PC-3 (cell line): Measurements from ENCODE around the gene PRDM12. TPM values are rescaled to one million over a fixed set of nuclear protein-coding genes. Genes with fewer than 3 reads are reported as not detected.
A peak's percentile ranks its signal among the peaks of the same experiment; 100 is the strongest.

Experiments
- ATAC-seq: fragments of 200-7000 bp; cut with Tn5 transposase; 2 replicates; pipeline ENCODE4 v1.9.1; 2020; ENCODE audit warnings: mild to moderate bottlenecking, moderate library complexity
- BruUV-seq: library from RNA; stranded (reverse); fragments of 400-500 nt; replicated peaks from 2 replicates; lab custom pipeline; 2021; lab: Mats Ljungman, UMichigan
- CTCF ChIA-PET: fragments of 300-600 bp; sonication (Branson Sonifier 250); formaldehyde crosslinking; loops from one replicate; lab custom pipeline; 2022; ENCODE audit warnings: antibody characterized with exemption; lab: Charles Lee
- POLR2A ChIA-PET: fragments of 300-600 bp; sonication (Branson Sonifier 250); formaldehyde crosslinking; loops from one replicate; lab custom pipeline; 2022; ENCODE audit warnings: antibody characterized with exemption; ENCODE audit not compliant: unreplicated experiment; lab: Charles Lee
- DNase-seq: peaks from one replicate; pipeline ENCODE4 v3.0.0-alpha.2; 2015
- H2AFZ ChIP-seq: fragments of 300-600 bp; sonication (generic); 2 replicates; pipeline ENCODE4 v1.6.0; 2016; ENCODE audit warnings: antibody characterized with exemption, low read length
- H3F3A ChIP-seq: fragments of 300-600 bp; sonication (generic); one replicate; pipeline ENCODE4 v1.6.0; 2017; ENCODE audit warnings: antibody characterized with exemption, low read length, control low read depth, mild to moderate bottlenecking; ENCODE audit not compliant: unreplicated experiment
- H3K27ac ChIP-seq: fragments of 300-600 bp; sonication (generic); 2 replicates; pipeline ENCODE4 v1.5.1; 2016; ENCODE audit warnings: mild to moderate bottlenecking, low read length
- H3K27me3 ChIP-seq: fragments of 300-600 bp; sonication (generic); 2 replicates; pipeline ENCODE4 v1.6.1; 2016; ENCODE audit warnings: low read length, mixed read lengths
- H3K36me3 ChIP-seq: fragments of 300-600 bp; sonication (generic); 2 replicates; pipeline ENCODE4 v1.6.1; 2016; ENCODE audit warnings: low read depth, mixed run types, low read length, mixed read lengths
- H3K4me1 ChIP-seq: fragments of 300-600 bp; sonication (generic); 2 replicates; pipeline ENCODE4 v1.5.1; 2016; ENCODE audit warnings: low read length; ENCODE audit not compliant: insufficient read depth
- H3K4me2 ChIP-seq: fragments of 300-600 bp; sonication (generic); 2 replicates; pipeline ENCODE4 v1.6.0; 2016; ENCODE audit warnings: low read length
- H3K4me3 ChIP-seq: fragments of 300-600 bp; sonication (generic); 2 replicates; pipeline ENCODE4 v1.5.1; 2016; ENCODE audit warnings: mild to moderate bottlenecking, low read length, mixed read lengths
- H3K79me2 ChIP-seq: fragments of 300-600 bp; sonication (generic); 2 replicates; pipeline ENCODE4 v1.6.1; 2017; ENCODE audit warnings: low read length, mixed read lengths
- H3K9ac ChIP-seq: fragments of 300-600 bp; sonication (generic); 2 replicates; pipeline ENCODE4 v1.6.0; 2016; ENCODE audit warnings: mild to moderate bottlenecking, low read length
- H3K9me2 ChIP-seq: fragments of 300-600 bp; sonication (generic); replicated peaks from 2 replicates; pipeline ENCODE4 v1.6.1; 2016; ENCODE audit warnings: mixed run types, low read length, mixed read lengths
- H3K9me3 ChIP-seq: fragments of 300-600 bp; sonication (generic); 2 replicates; pipeline ENCODE4 v1.6.1; 2016; ENCODE audit warnings: low read length, mixed read lengths
- H4K20me1 ChIP-seq: fragments of 300-600 bp; sonication (generic); 2 replicates; pipeline ENCODE4 v1.6.1; 2016; ENCODE audit warnings: low read length, mixed read lengths
- CTCF ChIP-seq: fragments of 300-600 bp; sonication (generic); conservative IDR thresholded peaks from 2 replicates; pipeline ENCODE4 v1.5.1; 2017; ENCODE audit warnings: antibody characterized with exemption, low read depth, mild to moderate bottlenecking, low read length
- EZH2 ChIP-seq: fragments of 300-600 bp; sonication (generic); IDR thresholded peaks from one replicate; pipeline ENCODE4 v1.6.1; 2017; ENCODE audit warnings: antibody characterized with exemption, mild to moderate bottlenecking, low read length; ENCODE audit not compliant: unreplicated experiment
- EZH2phosphoT487 ChIP-seq: fragments of 300-600 bp; sonication (generic); IDR thresholded peaks from 2 replicates; pipeline ENCODE4 v1.6.1; 2018; ENCODE audit warnings: mild to moderate bottlenecking, antibody characterized with exemption, low read length, borderline replicate concordance
- intact Hi-C: fragments of 100-400 bp; cut with micrococcal nuclease; formaldehyde crosslinking; loops from 2 replicates; pipeline ENCODE4 v1.9.0; 2023
- total RNA-seq: library from RNA; depleted of rRNA; stranded (reverse); fragments of >200 nt; gene quantifications from 2 replicates; pipeline ENCODE4 v1.2.3, GENCODE V29; 2014

The PRDM12 gene
- total RNA-seq, 1 experiment from 2014 or later, result not detected

- 0 out of 2 replicates have a peak, but pooled peaks cover 5% of the 10 kb centered on the region for H4K20me1 ChIP-seq
- TF ChIP-seq CTCF (no peak), EZH2phosphoT487 (no peak), EZH2 (no peak)
- ATAC-seq, result peak; percentile 94
- H3K27ac ChIP-seq, result peak overlapping the region; percentile 82
- no peaks in the 10 kb centered on the region for H3K9me3 ChIP-seq
- BruUV-seq, result no TSS peak
- POLR2A ChIA-PET, result no interaction called here
- CTCF ChIA-PET, result no interaction called here
- peak overlapping the region; percentile 89 for H3K4me2 ChIP-seq
- intact Hi-C loops, result no loop called here
- no peaks in the 10 kb centered on the region for H3K27me3 ChIP-seq
- H3K36me3 ChIP-seq, result no peaks in the 10 kb centered on the region
- H3F3A ChIP-seq, result no peaks in the 10 kb centered on the region
- peak; percentile 96 for DNase-seq
- H3K4me3 ChIP-seq, result peak overlapping the region; percentile 74
- H2AFZ ChIP-seq, result peak overlapping the region; percentile 80
- H3K79me2 ChIP-seq, result peaks cover 48% of the 10 kb centered on the region
- no peaks in the 10 kb centered on the region for H3K9me2 ChIP-seq
- H3K9ac ChIP-seq, result peak overlapping the region; percentile 89
- H3K4me1 ChIP-seq, result peaks cover 6% of the 10 kb centered on the region; the same call in 1 of the 2 replicates
Observed at GRCh38 chr9:130712564-130713285, 48.3 kb downstream of the PRDM12 start.

DNA sequence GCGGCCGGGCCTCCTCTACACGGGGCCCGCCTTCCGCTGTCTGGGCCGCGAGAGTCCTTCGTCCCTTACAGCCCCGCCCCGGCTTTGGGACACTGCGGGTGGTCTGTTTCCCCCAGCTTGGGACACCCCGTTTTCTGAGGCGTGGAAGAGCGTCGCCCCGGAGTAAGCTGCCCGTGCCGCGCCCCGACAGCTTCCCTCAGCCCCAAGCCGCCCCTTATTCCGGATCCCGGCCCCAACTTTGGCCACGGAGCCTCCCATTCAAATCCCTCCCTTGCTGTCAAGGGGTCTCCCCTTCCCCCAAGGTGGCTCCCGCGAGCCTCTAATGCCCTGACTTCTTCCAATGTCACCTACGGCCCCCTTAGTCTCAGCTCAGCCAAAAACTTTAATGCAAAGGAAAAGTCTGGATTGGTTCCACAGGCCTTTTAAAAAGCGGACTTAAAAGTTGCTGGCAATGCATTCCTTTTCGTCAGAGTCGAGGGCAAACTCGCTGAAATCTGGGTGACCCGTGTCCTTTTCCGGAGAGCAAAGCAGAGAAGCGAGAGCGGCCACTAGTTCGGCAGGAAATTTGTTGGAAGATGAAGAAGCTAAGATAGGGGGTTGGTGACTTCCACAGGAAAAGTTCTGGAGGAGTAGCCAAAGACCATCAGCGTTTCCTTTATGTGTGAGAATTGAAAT, 49.0 kb downstream of the PRDM12 start:
- Histone ChIP-seq H3K9me2 (no peaks in the 10 kb centered on the region), H2AFZ (peak overlapping the region; percentile 80), H3K27me3 (no peaks in the 10 kb centered on the region), H3K9ac (peak overlapping the region; percentile 89), H3K79me2 (peaks cover 55% of the 10 kb centered on the region), H3K36me3 (no peaks in the 10 kb centered on the region), H4K20me1 (0 out of 2 replicates have a peak, but pooled peaks cover 5% of the 10 kb centered on the region), H3K4me1 (peaks cover 6% of the 10 kb centered on the region; the same call in 1 of the 2 replicates), H3F3A (no peaks in the 10 kb centered on the region), H3K27ac (peak overlapping the region; percentile 82), H3K4me2 (peak overlapping the region; percentile 89), H3K4me3 (peak overlapping the region; percentile 74), H3K9me3 (no peaks in the 10 kb centered on the region)
- intact Hi-C loops, result no loop called here
- no peak for ATAC-seq
- ChIA-PET POLR2A (no interaction called here), CTCF (no interaction called here)
- TSS peak; percentile 44 for BruUV-seq
- no peak for TF ChIP-seq CTCF
- TF ChIP-seq EZH2, result no peak
- TF ChIP-seq EZH2phosphoT487, result no peak
- peak; percentile 27 for DNase-seq
